Mammary epithelial cell (primary cell): ENCODE results near the gene ENDOD1.

Source experiments
- CTCF ChIP-seq, 2 donors: IDR thresholded peaks in 1 of 2; conservative IDR thresholded peaks in 1 of 2; 2 replicates each; pipeline ENCODE4 v1.5.1; 2011 to 2012; ENCODE audit warnings: inconsistent platforms in 2 of 2, low read length in 2 of 2, mild to moderate bottlenecking in 2 of 2, control low read depth in 1 of 2, low read depth in 1 of 2; ENCODE audit not compliant: insufficient read depth in 1 of 2; ENCODE audit errors: extremely low read depth in 1 of 2
- EZH2 ChIP-seq: IDR thresholded peaks from 2 replicates; pipeline ENCODE4 v1.6.1; 2012; ENCODE audit warnings: low read length, inconsistent platforms, borderline replicate concordance

- peak in 1 of 2 donors; percentile 13 for TF ChIP-seq CTCF (conservative IDR thresholded peaks at IDR 0.05 in 1 of 2, IDR thresholded peaks at IDR 0.05 in 1 of 2; ENCODE audit: extremely low read depth in 1 of 2, insufficient read depth in 1 of 2, low read depth in 1 of 2, low read length in 2 of 2)
- TF ChIP-seq EZH2: no peak
Measured at GRCh38 chr11:95138448-95138847, 48.8 kb downstream of the ENDOD1 start.
